GM13977 (cell line): Measurements from ENCODE around the gene FZD2.
A peak's percentile ranks its signal among the peaks of the same experiment; 100 is the strongest.
"Not testable (repeated sequence)": the region's sequence is repeated elsewhere in the genome, so short reads cannot be mapped to it uniquely, and the experiment has no call there.

Experiments used
- DNase-seq: peaks from one replicate; pipeline ENCODE4 v3.0.0; 2012; ENCODE audit warnings: low spot score
- in situ Hi-C: fragments of 300-500 bp; cut with MboI; formaldehyde crosslinking; loops from one replicate; pipeline ENCODE4 v1.12.0; 2022; ENCODE audit warnings: low sequenced_read_pairs, low pct_unique_long_range_greater_than_20kb, mixed read lengths, inconsistent platforms; ENCODE audit not compliant: unreplicated experiment
- TF ChIP-seq, protein P1 (sequence below): IDR thresholded peaks from 2 replicates; pipeline ENCODE4 v1.5.1; 2012; ENCODE audit warnings: mild to moderate bottlenecking, control low read depth; ENCODE audit not compliant: insufficient read depth; ENCODE audit errors: extremely low read depth, missing control alignments

FZD2 gene

DNA sequence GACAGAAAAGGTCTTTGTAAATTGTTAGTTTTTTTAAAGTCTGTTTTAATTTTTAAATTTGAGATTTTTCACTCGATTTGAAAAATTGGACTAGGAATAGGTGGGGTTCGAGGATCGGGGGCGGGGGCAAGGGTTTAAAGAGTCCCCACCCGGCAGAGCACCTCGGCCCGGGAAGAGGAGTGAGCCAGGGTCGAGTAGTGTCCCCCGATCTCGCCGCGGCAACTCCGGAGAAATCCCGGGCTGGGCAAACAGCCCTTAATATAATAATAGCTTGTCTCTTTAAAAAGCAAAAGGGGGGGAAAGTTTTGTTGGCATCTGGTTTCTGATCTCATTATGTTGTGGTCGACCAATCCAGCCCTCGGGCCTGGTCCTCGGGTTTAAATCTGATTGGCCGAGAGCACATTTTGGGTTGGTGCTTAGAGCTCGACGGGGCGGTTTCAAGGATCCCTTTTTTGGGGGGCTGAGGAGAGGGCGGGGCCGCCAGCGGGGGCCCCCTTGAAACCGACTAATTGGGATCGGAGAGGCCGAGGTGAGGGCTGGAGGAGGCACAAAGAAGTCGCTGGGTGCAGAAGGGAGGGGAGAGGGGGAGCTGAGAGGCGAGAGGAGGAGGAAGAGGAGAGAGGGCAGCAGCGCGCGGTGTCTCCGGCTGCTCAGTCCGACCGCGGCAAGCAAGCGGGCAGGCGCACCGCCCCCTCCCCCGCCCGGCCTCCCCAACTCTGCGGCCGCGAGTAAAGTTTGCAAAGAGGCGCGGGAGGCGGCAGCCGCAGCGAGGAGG lies at the start of gene FZD2:
Gene FZD2, plus strand, starts transcription at position 653 of the 775 bp plus-strand sequence. CDS start 205 bp downstream, outside the sequence.
- in situ Hi-C loops: no loop called here
- TF ChIP-seq, protein P1, sequence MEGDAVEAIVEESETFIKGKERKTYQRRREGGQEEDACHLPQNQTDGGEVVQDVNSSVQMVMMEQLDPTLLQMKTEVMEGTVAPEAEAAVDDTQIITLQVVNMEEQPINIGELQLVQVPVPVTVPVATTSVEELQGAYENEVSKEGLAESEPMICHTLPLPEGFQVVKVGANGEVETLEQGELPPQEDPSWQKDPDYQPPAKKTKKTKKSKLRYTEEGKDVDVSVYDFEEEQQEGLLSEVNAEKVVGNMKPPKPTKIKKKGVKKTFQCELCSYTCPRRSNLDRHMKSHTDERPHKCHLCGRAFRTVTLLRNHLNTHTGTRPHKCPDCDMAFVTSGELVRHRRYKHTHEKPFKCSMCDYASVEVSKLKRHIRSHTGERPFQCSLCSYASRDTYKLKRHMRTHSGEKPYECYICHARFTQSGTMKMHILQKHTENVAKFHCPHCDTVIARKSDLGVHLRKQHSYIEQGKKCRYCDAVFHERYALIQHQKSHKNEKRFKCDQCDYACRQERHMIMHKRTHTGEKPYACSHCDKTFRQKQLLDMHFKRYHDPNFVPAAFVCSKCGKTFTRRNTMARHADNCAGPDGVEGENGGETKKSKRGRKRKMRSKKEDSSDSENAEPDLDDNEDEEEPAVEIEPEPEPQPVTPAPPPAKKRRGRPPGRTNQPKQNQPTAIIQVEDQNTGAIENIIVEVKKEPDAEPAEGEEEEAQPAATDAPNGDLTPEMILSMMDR: no peak

GRCh38 chr17:44511241-44512134 lies 45.8 kb upstream of the FZD2 start:
- not testable (repeated sequence) for DNase-seq

More for the DNA sequence above, at the start of gene FZD2:
- DNase-seq: peak; percentile 94

GRCh38 chr17:44518032-44518431 lies 39.3 kb upstream of the FZD2 start:
- TF ChIP-seq, protein P1: no peak
- DNase-seq: no peak
- in situ Hi-C loops: loop anchor here (25.0 kb wide), 1 partner anchor 306 kb away; the partner anchor contains the start of gene UBTF

More at GRCh38 chr17:44511241-44512134, 45.8 kb upstream of the FZD2 start:
- in situ Hi-C loops: loop anchor here (25.0 kb wide), 1 partner anchor 299 kb away; the partner anchor contains the start of gene UBTF

- TF ChIP-seq, protein P1: peak; percentile 78
- in situ Hi-C loops: loop anchor here (10.0 to 25.0 kb wide), 2 partner anchors 118 to 311 kb away; partner anchors contain the start of gene UBTF
- peak; percentile 83 for DNase-seq
Observed at GRCh38 chr17:44522883-44523671, 34.2 kb upstream of the FZD2 start.

DNA sequence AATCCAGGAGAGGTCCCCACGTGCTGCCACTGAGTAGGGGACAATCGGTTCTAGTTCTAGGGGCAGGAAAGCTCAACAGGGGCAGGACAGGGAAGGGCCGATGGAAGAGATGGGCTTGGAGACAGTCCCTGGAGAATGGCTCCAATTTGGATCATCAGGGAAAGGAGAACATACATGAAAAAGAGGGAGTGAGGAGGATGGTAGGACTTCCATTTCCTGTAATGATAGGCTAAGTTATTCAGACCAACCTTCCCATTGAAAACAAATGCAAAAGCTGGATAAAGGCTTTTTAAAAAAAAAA lies 33.7 kb upstream of the FZD2 start:
- DNase-seq: no peak
- in situ Hi-C loops: loop anchor here (10.0 to 25.0 kb wide), 2 partner anchors 119 to 311 kb away; partner anchors contain the start of gene UBTF
- TF ChIP-seq, protein P1: no peak

DNA sequence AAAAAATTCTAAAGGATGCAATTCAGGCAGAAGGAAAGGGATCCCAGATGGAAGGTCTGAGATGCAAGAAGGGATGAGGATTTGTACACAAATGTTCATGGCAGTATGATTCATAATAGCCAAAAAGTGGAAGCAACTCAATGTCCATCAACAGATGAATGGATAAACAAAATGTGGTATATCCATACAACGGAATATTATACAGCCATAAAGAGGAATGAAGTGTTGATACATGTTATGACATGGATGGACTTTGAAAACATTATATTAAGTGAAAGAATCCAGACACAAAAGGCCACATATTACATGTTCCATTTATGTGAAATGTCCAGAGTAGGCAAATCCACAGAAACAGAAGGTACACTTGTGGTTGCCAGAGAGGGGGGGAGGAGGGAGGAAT lies 30.2 kb upstream of the FZD2 start:
- DNase-seq: no peak
- TF ChIP-seq, protein P1: no peak
- in situ Hi-C loops: loop anchor here (10.0 to 25.0 kb wide), 2 partner anchors 122 to 335 kb away; no protein-coding TSS in a partner anchor
